Thymus (tissue), 11 donors: Measurements from ENCODE around the gene ASB6. TPM values are rescaled to one million over a fixed set of nuclear protein-coding genes. Genes with fewer than 3 reads are reported as not detected.
"Not testable (repeated sequence)": the region's sequence is repeated elsewhere in the genome, so short reads cannot be mapped to it uniquely, and the experiment has no call there.

Experiments
- DNase-seq, 9 donors: peaks; one replicate each; pipeline ENCODE4 v3.0.0-alpha.2; 2013; ENCODE audit warnings: low spot score in 9 of 9, low read depth in 6 of 9, missing footprints in 1 of 9
- H3K27ac ChIP-seq, 2 donors: one replicate each; pipeline ENCODE4 v1.5.1; 2013; ENCODE audit warnings: control low read depth in 1 of 2, low read depth in 1 of 2, low read length in 1 of 2, mild to moderate bottlenecking in 1 of 2, moderate library complexity in 1 of 2
- H3K27me3 ChIP-seq, 2 donors: one replicate each; pipeline ENCODE4 v1.5.1; 2013; ENCODE audit warnings: low read length in 1 of 2; ENCODE audit not compliant: control insufficient read depth in 2 of 2, insufficient read depth in 1 of 2
- H3K36me3 ChIP-seq, 2 donors: one replicate each; pipeline ENCODE4 v1.5.1; 2013; ENCODE audit warnings: low read length in 1 of 2, mild to moderate bottlenecking in 1 of 2, moderate library complexity in 1 of 2; ENCODE audit not compliant: control insufficient read depth in 2 of 2, insufficient read depth in 2 of 2
- H3K4me1 ChIP-seq, 2 donors: one replicate each; pipeline ENCODE4 v1.5.1; 2013; ENCODE audit warnings: low read length in 2 of 2; ENCODE audit not compliant: control insufficient read depth in 2 of 2, insufficient read depth in 2 of 2
- H3K4me3 ChIP-seq, 2 donors: one replicate each; pipeline ENCODE4 v1.5.1; 2013; ENCODE audit warnings: low read length in 2 of 2, control low read depth in 1 of 2, mild to moderate bottlenecking in 1 of 2
- H3K9me3 ChIP-seq, 2 donors: one replicate each; pipeline ENCODE4 v1.5.1; 2013; ENCODE audit warnings: low read length in 1 of 2, mild to moderate bottlenecking in 1 of 2; ENCODE audit not compliant: control insufficient read depth in 2 of 2, insufficient read depth in 1 of 2
- WGBS: extraction: QIAGEN DNeasy Blood & Tissue Kit; methylation state at CpG from one replicate; pipeline ENCODE4 v1.1.7; 2013; 5-methylcytosine and 5-hydroxymethylcytosine counted together
- polyA plus RNA-seq: library from polyadenylated mRNA; stranded (reverse); fragments of 200-250 nt; gene quantifications from one replicate; pipeline ENCODE4 v1.2.3, GENCODE V29; 2013
- total RNA-seq: library from RNA; stranded (reverse); fragments of 120-200 nt; gene quantifications from one replicate; pipeline ENCODE4 v1.2.4, GENCODE V29; 2013
- donor health status: healthy.

ASB6 gene
- total and polyA plus RNA-seq, 2 donors: 8.8 to 20.5 TPM

DNA sequence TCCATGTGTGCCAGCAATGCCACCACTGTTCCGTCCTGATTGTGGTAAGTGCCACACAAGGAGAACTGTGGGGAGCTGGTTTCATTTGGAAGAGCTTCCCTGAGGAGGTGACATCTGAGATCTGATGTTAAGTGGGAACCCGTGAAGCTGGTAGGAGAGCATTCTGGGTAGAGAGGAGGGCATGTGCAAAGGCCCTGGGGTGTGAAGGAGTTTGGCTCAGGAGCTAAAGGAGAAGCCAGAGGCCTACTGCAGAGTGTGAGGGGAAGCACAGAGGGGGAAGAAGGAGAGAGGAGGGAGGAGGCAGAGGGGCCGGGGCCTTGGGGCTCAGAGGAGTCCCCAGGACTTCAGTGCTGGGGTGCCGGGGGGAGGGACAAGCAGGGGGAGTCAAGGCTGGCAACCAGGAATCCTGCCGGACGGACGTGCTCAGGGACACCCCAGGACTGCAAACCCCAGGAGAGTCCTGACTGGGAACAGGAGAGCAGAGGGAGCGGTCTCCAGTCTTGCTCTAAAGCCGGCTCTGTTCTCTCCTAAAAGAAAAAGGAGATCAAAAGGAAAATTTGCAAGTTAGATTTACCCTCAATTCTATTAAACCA, 40.8 kb downstream of the ASB6 start:
- Histone ChIP-seq H3K36me3 (no peaks in the 10 kb centered on the region), H3K27me3 (peaks cover 15 to 37% of the 10 kb centered on the region in 2 donors), H3K4me3 (no peak overlapping the region), H3K9me3 (peaks cover 0 to 13% of the 10 kb centered on the region in 2 donors), H3K27ac (no peak overlapping the region), H3K4me1 (peaks cover 6 to 47% of the 10 kb centered on the region in 2 donors)
- no peak for DNase-seq
- WGBS: 85% methylated on average over 9 of the region's 9 CpGs

DNA sequence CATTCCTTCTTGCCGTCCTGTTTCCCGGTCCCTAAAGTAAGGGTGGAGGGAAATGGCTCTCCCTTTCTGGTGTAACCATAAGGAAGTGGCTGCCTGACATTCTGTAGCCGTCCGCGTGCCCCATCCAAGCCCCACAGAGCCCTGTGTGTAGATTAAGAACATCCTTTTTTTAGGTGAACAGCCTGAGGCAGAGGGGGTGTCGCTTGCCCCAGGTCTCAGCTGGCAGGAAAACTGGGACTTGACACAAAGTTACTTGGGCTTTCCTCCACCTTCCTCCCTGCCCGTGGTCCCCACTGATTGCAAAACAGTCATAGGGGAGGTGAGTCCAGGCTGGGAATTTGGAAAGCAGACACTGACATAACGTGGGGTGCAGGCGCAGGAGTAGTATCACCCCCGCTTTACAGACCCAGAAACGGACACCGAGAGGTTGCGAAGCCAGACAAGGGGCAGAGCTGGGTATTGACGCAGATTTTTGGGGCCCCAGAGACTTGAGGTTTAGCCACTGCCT, 43.8 kb downstream of the ASB6 start:
- Histone ChIP-seq H3K27ac (peak overlapping the region; percentile 46), H3K4me1 (peaks cover 2 to 41% of the 10 kb centered on the region in 2 donors), H3K27me3 (peaks cover 19 to 52% of the 10 kb centered on the region in 2 donors), H3K9me3 (peaks cover 0 to 10% of the 10 kb centered on the region in 2 donors), H3K36me3 (no peaks in the 10 kb centered on the region), H3K4me3 (no peak overlapping the region)
- 53% methylated on average over 14 of the region's 14 CpGs for WGBS
- DNase-seq: no peak

DNA sequence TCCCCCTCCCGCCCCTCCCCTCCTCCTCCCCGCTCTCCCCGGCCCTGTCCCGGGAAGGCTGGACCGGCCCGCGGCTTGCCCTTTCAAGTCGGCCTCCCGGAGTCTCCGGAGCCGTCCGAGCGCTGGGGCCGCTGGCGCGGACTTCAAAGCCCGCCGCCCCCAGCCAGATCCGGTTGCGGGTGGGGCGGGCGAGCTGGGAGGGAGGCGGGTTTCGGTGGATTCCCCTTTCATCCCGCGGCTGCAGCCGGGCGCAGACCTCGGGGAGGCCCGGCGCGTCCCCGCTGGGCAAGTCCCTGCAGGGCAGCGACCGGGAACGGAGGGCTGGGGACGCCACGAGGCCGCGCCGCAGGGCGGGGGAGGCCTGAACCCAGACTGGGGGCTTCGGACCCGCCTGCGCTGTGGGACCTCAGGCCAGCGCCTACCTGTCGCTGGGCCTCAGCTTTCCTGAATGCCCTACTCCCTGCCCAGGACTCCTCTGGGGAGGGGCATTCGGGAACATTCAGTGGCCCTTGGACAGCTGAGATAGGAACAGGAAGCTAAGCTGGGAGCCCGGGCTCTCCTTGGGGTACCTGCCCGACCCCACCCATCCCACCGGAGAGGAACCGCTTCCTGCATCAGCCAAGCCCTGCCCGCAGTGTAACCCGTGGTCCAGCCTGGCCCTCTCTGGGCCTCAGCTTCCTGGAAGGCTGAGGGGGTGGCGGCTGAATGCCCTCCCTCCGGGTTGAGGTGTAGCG, 44.4 kb downstream of the ASB6 start:
- H3K27ac ChIP-seq: peak overlapping the region; percentile 46 to 68
- peaks cover 2 to 35% of the 10 kb centered on the region in 2 donors for H3K4me1 ChIP-seq
- H3K36me3 ChIP-seq: no peaks in the 10 kb centered on the region
- peaks cover 19 to 52% of the 10 kb centered on the region in 2 donors for H3K27me3 ChIP-seq
- peaks cover 0 to 10% of the 10 kb centered on the region in 2 donors for H3K9me3 ChIP-seq
- H3K4me3 ChIP-seq: no peak overlapping the region
- DNase-seq: no peak
- WGBS: 3% methylated on average over 57 of the region's 57 CpGs

DNA sequence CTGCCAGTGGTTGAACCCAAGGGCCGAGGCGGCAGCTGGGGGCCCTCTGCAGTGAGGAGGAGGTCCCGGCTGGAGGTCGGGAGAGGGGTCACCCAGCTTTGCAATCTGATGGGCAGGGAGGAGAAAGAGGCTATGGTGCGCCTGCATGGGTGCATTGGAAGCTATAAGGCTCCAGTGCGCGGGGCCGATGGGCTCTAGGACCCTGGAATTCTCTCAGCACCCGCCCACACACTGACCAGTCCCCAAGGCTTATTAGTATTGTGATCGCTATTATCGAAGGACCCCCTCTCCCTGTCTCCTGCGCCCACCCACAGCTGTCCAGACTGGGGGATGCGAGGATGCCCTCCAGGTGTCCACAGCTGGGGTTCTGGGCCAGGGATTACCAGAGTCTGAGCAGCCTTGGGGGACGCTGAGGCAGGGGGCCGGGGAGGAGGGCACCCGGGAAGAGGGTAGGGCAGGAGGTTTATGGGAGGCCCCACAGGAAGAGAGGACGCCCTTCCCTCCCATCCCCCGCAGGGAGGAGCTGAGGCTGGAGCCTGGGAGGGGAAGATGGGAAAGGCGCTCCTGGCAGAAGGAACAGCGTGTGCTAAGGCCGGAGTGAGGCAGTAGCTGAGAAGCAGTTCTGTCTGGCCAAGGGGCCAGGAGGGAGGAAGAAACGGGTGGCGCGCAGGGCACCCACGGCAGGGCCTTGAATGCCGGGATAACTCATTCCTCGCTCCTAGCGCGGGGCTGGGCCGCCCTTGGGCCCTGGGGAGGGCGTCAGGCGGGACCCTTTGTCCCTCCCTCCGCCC, 45.2 kb downstream of the ASB6 start:
- 69% methylated on average over 33 of the region's 33 CpGs for WGBS
- no peak for DNase-seq
- peaks cover 19 to 50% of the 10 kb centered on the region in 2 donors for H3K27me3 ChIP-seq

DNA sequence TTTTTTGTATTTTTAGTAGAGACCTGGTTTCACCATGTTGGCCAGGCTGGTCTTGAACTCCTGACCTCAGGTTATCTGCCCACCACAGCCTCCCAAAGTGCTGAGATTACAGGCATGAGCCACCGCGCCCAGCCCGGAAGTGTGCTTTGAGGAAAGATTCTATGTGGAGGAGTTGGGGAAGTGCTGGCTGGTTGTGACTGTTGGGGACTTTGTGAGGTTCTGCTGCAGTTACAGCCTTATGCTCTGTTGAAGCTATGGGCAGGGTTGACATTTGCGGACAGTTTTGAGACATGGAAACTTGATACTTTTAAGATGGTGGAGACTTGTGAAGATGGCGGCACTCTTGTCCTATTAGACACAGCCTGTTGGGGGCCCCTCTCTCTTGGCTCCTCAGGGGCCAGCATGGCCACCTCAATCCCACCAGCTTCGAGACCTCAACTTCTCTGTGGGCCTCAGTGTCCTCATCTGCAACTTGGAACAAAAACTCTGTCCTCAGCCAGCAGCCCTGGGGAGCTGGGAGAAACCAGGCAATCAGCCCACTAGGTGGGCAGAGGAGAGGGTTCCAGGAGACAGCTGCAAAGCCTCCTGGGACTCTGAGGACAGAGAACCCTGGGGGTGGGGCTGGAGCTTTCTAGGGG, 45.9 kb downstream of the ASB6 start:
- peaks cover 19 to 47% of the 10 kb centered on the region in 2 donors for H3K27me3 ChIP-seq
- DNase-seq: no peak
- H3K27ac ChIP-seq: no peak overlapping the region
- H3K36me3 ChIP-seq: no peaks in the 10 kb centered on the region
- 60% methylated on average over 6 of the region's 6 CpGs for WGBS
- H3K9me3 ChIP-seq: peaks cover 0 to 10% of the 10 kb centered on the region in 2 donors
- peaks cover 2 to 32% of the 10 kb centered on the region in 2 donors for H3K4me1 ChIP-seq
- no peak overlapping the region for H3K4me3 ChIP-seq

More for the DNA sequence above, 45.2 kb downstream of the ASB6 start:
- Histone ChIP-seq H3K36me3 (no peaks in the 10 kb centered on the region), H3K4me3 (no peak overlapping the region), H3K9me3 (peaks cover 0 to 10% of the 10 kb centered on the region in 2 donors), H3K4me1 (peaks cover 2 to 32% of the 10 kb centered on the region in 2 donors), H3K27ac (peak overlapping the region in 1 of 2 donors; percentile 26)

DNA sequence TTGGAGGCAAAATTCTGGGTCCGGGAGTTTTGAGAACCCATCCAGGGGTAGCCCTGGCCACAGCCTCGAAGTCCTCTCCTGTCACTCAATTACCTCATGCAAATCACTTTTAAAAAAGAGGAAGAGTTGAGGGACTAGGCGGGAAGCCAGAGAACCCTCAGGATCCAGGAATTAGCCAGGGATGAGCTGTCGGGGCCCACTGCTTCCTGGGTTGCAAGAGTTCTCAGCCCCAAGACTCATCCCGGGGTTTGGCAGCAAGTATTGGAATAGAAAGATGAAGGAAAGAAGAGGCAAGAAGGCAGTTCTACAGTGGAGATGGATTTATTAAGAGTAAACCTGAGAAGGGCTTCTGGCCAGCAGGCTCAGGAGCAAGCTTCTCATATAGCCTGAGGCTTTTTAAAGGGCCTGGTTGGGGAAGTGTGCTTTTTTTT, 46.6 kb downstream of the ASB6 start:
- Histone ChIP-seq H3K36me3 (no peaks in the 10 kb centered on the region), H3K4me3 (no peak overlapping the region), H3K27ac (no peak overlapping the region), H3K9me3 (peaks cover 0 to 10% of the 10 kb centered on the region in 2 donors), H3K4me1 (peaks cover 2 to 32% of the 10 kb centered on the region in 2 donors), H3K27me3 (peaks cover 19 to 45% of the 10 kb centered on the region in 2 donors)
- no peak for DNase-seq
- WGBS: 72% methylated on average over 5 of the region's 5 CpGs

DNA sequence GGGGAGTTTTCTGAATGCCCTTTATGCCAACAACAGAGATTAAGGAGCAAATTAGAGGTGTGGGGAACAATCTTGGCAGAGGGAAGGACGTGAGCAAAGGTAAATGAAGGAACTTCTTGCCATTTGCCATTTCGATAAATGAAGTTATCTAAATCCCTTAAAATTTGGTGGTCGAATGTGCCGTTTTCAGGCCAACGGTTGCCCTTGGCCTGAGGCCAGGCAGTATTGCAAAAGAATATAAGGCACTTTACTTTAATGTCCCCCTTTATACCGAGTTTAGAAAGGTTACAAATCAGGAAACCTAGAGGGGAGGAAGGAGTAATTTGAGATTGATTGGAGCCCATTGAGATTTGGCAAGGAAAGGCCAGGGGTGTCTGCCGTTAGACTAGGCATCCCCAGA, 47.3 kb downstream of the ASB6 start:
- Histone ChIP-seq H3K9me3 (peaks cover 0 to 10% of the 10 kb centered on the region in 2 donors), H3K27ac (no peak overlapping the region), H3K27me3 (peaks cover 19 to 45% of the 10 kb centered on the region in 2 donors), H3K4me1 (peaks cover 2 to 32% of the 10 kb centered on the region in 2 donors), H3K36me3 (no peaks in the 10 kb centered on the region), H3K4me3 (no peak overlapping the region)
- 90% methylated on average over 7 of the region's 7 CpGs for WGBS
- DNase-seq: no peak

DNA sequence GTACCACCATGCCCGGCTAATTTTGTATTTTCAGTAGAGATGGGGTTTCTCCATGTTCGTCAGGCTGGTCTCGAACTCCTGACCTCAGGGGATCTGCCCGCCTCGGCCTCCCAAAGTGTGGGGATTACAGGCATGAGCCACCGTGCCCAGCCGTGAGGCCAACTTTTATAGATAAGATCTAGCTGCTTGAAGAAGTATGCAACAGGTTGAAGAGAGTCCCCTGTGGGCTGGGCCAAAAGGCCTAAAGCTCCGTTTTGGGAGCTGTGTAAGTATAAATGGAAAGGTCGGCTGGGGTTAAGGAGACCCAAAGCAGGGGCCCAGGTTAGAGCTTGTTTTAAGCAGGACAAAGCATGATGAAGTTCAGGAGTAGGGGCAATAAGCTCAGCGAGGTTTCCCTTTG, 49.2 kb downstream of the ASB6 start:
- not testable (repeated sequence) for H3K27ac ChIP-seq, DNase-seq, H3K36me3 ChIP-seq, H3K4me3 ChIP-seq, H3K9me3 ChIP-seq
- peaks cover 12 to 32% of the 10 kb centered on the region in 2 donors for H3K27me3 ChIP-seq
- WGBS: 96% methylated on average over 10 of the region's 10 CpGs
- peaks cover under 1 to 35% of the 10 kb centered on the region in 2 donors for H3K4me1 ChIP-seq
